ENCODE results near the gene NR2C2.
"Not testable (repeated sequence)": the region's sequence is repeated elsewhere in the genome, so short reads cannot be mapped to it uniquely, and the experiment has no call there.

Gene NR2C2

DNA sequence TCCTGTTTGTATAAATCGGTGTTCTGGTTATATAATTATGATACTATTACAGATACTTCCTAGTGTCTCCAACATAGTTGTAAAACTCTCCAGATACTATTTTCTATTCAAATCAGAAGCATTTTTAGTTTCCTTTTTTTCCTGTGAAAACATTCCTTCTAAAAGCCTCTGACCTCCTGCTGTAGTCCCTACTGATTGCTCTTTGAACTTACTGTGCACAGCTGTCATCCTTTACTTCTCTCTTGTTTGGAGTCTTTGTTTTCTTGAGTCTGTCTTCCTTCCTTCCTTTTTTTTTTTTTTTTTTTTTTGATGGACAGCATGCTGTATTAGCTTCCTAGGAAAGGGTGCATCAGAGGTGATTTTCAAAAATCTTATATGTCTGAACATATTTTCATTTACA is 28.9 kb downstream of the NR2C2 start:
- H3K36me3 ChIP-seq (ENCODE audit: control insufficient read depth, insufficient read depth, low read length, severe bottlenecking), result peaks cover 21% of the 10 kb centered on the region
- no peaks in the 10 kb centered on the region for H3K9me3 ChIP-seq (ENCODE audit: control insufficient read depth, low read length)
- DNase-seq (ENCODE audit: low read depth), result no peak
- H3K4me1 ChIP-seq (ENCODE audit: control insufficient read depth, insufficient read depth, low read length), result no peaks in the 10 kb centered on the region
- no peaks in the 10 kb centered on the region for H3K27me3 ChIP-seq (replicated peaks; ENCODE audit: control insufficient read depth, insufficient read depth, low read length)
- H3K4me3 ChIP-seq (ENCODE audit: low read length), result no peak overlapping the region
- no peak overlapping the region for H3K9ac ChIP-seq (ENCODE audit: low read length)

GRCh38 chr3:14980689-14981088 is 33.3 kb downstream of the NR2C2 start:
- H3K36me3 ChIP-seq (ENCODE audit: control insufficient read depth, insufficient read depth, low read length, severe bottlenecking), result no peaks in the 10 kb centered on the region
- H3K27me3 ChIP-seq (replicated peaks; ENCODE audit: control insufficient read depth, insufficient read depth, low read length), result no peaks in the 10 kb centered on the region
- no peak overlapping the region for H3K4me3 ChIP-seq (ENCODE audit: low read length)
- no peak for DNase-seq (ENCODE audit: low read depth)
- H3K4me1 ChIP-seq (ENCODE audit: control insufficient read depth, insufficient read depth, low read length), result no peaks in the 10 kb centered on the region
- H3K9me3 ChIP-seq (ENCODE audit: control insufficient read depth, low read length), result peaks cover 8% of the 10 kb centered on the region
- H3K9ac ChIP-seq (ENCODE audit: low read length), result no peak overlapping the region

DNA sequence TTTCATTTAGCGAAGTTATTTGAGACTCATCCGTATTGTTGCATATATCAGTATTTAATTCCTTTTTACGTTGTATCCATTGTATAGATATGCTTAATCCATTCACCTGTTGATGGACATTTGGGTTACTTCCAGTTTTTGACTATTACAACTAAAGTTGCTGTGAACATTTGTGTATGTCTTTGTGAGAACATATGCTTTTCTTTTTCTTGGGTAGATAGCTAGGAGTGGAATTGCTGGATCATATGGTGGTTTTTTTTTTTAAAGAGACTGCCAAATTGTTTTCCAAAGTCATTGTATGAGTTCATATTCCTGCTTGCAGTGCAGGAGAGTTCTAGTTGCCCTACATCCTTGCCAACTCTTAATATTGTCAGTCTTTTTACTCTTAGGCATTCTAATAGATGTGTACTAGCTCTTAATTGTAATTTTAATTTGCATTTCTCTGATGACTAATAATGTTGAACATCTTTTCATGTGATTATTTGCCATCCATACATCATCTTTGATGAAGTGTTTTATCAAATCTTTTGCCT is 37.3 kb downstream of the NR2C2 start:
- Histone ChIP-seq H3K27me3 (replicated peaks; ENCODE audit: control insufficient read depth, insufficient read depth, low read length) (no peaks in the 10 kb centered on the region), H3K9me3 (ENCODE audit: control insufficient read depth, low read length) (peaks cover 8% of the 10 kb centered on the region), H3K36me3 (ENCODE audit: control insufficient read depth, insufficient read depth, low read length, severe bottlenecking) (no peaks in the 10 kb centered on the region), H3K4me3 (ENCODE audit: low read length) (no peak overlapping the region), H3K9ac (ENCODE audit: low read length) (no peak overlapping the region), H3K4me1 (ENCODE audit: control insufficient read depth, insufficient read depth, low read length) (no peaks in the 10 kb centered on the region)
- DNase-seq (ENCODE audit: low read depth), result no peak

DNA sequence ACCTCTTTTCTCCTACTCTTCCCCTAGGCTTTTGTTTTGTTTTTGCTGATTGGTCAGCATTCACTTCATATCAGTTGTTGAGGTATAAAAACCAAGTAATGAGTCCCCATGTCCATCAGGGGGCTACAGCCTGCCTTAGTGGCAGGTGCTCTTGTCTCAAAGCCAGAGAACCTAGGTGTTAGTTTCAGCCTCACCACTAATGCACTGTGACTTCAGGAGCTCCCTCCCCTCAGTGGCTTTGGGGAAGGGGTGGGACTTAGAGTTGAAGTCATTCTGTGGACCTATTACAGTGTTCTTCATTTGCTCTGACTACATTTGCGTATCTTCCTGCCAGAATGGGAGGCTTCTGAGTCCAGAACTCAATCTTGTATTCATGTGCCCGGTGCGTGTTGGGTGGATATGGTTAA is 41.6 kb downstream of the NR2C2 start:
- no peak overlapping the region for H3K9ac ChIP-seq (ENCODE audit: low read length)
- H3K9me3 ChIP-seq (ENCODE audit: control insufficient read depth, low read length), result peaks cover 8% of the 10 kb centered on the region
- H3K4me3 ChIP-seq (ENCODE audit: low read length), result no peak overlapping the region
- peaks cover 20% of the 10 kb centered on the region for H3K4me1 ChIP-seq (ENCODE audit: control insufficient read depth, insufficient read depth, low read length)
- no peaks in the 10 kb centered on the region for H3K27me3 ChIP-seq (replicated peaks; ENCODE audit: control insufficient read depth, insufficient read depth, low read length)
- H3K36me3 ChIP-seq (ENCODE audit: control insufficient read depth, insufficient read depth, low read length, severe bottlenecking), result no peaks in the 10 kb centered on the region
- no peak for DNase-seq (ENCODE audit: low read depth)

DNA sequence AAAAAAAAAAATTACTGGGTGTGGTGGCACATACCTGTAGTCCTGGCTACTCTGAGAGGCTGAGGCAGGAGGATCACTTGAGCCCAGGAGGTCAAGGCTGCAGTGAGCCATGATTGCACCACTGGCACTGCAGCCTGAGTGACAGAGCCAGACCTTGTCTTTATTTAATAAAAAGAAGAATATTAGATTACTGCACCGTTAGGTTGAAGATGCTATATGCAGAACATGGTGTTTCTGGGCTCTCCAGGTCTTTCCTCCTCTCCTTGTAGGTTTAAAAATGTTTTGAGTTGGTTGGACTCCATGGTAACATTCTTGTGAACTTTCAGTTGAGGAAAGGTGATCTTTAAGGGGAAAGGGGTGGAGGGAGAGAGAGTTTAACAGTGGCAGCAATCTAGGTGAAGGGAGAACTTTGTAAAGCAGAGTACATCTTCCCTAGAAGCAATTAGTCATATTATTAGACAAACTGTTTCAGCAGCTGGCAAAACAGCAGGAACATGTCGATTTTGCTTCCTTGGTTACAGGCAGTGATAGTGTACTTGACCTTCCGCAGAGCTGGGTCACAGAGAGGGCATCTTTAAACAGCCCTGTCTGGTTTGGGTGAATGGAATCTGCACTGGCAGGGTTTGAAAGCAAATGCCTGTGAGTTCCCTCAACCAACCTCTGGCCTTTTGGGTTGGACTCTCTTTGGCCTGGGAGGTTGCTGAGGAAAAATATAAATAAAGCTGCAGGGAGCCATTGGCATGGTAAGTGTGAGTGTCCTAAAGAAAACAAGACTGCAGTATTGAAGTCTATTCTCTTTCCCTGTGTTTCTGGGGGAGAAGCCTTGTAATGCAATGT is 42.8 kb downstream of the NR2C2 start:
- Histone ChIP-seq H3K36me3 (ENCODE audit: control insufficient read depth, insufficient read depth, low read length, severe bottlenecking) (no peaks in the 10 kb centered on the region), H3K27me3 (replicated peaks; ENCODE audit: control insufficient read depth, insufficient read depth, low read length) (no peaks in the 10 kb centered on the region), H3K9me3 (ENCODE audit: control insufficient read depth, low read length) (no peaks in the 10 kb centered on the region), H3K4me3 (ENCODE audit: low read length) (no peak overlapping the region), H3K4me1 (ENCODE audit: control insufficient read depth, insufficient read depth, low read length) (peaks cover 20% of the 10 kb centered on the region), H3K9ac (ENCODE audit: low read length) (no peak overlapping the region)
- peak; percentile 1 for DNase-seq (ENCODE audit: low read depth)

DNA sequence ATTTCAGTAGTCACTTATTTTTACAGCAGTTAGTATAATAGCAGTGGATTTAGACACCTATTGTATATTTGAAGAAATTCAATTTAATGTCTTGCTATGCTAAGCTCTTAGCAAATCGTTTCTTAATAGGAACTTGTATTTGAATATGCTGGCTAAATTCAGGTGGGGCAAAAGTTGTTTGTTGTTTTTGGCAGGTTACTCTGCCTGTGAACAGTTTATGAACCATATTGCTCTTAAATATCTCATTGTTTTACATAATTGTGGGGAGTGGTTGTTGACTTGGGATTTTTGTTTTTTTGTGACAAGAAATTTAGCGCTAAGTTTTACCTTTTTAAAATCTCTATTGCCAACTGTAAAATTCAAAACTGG is 43.4 kb downstream of the NR2C2 start:
- H3K9me3 ChIP-seq (ENCODE audit: control insufficient read depth, low read length), result no peaks in the 10 kb centered on the region
- peaks cover 20% of the 10 kb centered on the region for H3K4me1 ChIP-seq (ENCODE audit: control insufficient read depth, insufficient read depth, low read length)
- H3K36me3 ChIP-seq (ENCODE audit: control insufficient read depth, insufficient read depth, low read length, severe bottlenecking), result no peaks in the 10 kb centered on the region
- peak; percentile 7 for DNase-seq (ENCODE audit: low read depth)
- H3K9ac ChIP-seq (ENCODE audit: low read length), result no peak overlapping the region
- no peaks in the 10 kb centered on the region for H3K27me3 ChIP-seq (replicated peaks; ENCODE audit: control insufficient read depth, insufficient read depth, low read length)
- no peak overlapping the region for H3K4me3 ChIP-seq (ENCODE audit: low read length)

DNA sequence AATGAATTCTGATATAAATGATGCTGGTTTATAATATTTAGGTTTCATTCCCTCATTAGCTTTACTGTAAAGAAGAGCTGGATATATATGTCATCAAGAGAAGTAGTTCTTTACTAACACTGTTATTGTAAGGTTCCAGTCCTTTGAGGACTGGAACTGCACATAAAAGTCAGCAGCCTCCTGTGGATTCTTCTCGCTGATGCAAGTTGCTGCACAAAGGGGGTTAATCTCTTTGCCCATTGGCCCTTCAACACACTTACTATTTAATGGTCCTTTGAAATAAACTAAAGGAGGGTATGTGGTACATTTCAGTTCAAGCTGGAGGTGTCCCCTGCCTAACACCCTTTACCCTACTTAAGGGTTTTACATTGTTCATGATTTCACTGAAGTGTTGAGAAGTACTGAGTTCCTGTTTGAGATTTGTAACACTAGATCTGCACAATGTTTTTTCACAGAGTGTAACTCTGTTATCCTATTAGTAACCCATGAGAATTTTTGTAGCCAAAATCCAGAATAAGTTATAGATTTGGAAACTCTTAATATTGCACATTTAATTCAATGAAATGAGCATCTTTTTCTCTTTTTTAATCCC is 43.9 kb downstream of the NR2C2 start:
- H3K4me1 ChIP-seq (ENCODE audit: control insufficient read depth, insufficient read depth, low read length), result peaks cover 20% of the 10 kb centered on the region
- no peak overlapping the region for H3K9ac ChIP-seq (ENCODE audit: low read length)
- H3K27me3 ChIP-seq (replicated peaks; ENCODE audit: control insufficient read depth, insufficient read depth, low read length), result no peaks in the 10 kb centered on the region
- H3K36me3 ChIP-seq (ENCODE audit: control insufficient read depth, insufficient read depth, low read length, severe bottlenecking), result no peaks in the 10 kb centered on the region
- peak; percentile 10 for DNase-seq (ENCODE audit: low read depth)
- H3K4me3 ChIP-seq (ENCODE audit: low read length), result no peak overlapping the region
- no peaks in the 10 kb centered on the region for H3K9me3 ChIP-seq (ENCODE audit: control insufficient read depth, low read length)

DNA sequence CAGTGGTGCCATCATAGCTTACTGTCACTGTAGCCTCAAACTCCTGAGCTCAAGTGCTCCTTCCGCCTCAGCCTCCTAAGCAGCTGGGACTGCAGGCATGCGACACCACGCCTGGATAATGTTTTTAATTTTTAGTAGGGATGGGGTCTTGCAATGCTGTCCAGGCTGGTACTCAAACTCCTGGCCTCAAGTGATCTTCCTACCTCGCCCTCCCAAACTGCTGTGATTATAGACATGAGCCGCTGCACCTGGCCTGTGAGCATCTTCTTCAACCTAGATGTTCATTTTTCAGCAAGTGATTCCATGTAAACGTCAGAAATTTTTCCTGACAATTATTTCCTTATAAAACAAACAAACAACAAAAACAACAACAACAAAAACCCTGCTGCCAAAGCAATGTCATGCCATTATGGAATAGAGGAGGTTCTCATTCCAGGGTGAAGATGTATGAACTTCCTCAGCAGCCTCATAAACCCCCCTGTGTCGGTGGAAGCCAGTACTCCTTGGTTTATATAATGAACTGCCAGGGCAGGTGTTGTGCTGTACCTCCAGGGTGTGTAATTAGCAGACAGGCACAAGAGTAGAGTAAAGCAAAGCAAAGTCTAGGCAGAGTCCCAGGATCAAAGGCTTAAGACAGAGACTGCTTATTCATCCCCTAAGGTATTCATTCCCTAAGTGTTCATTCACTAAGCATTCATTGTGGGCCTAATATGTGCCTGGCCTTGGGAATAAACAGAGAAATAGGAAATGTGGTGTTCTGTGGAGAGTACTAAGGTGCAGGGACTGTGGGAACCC is 44.6 kb downstream of the NR2C2 start:
- Histone ChIP-seq H3K9me3 (ENCODE audit: control insufficient read depth, low read length) (no peaks in the 10 kb centered on the region), H3K36me3 (ENCODE audit: control insufficient read depth, insufficient read depth, low read length, severe bottlenecking) (no peaks in the 10 kb centered on the region), H3K4me1 (ENCODE audit: control insufficient read depth, insufficient read depth, low read length) (peaks cover 20% of the 10 kb centered on the region), H3K27me3 (replicated peaks; ENCODE audit: control insufficient read depth, insufficient read depth, low read length) (no peaks in the 10 kb centered on the region), H3K4me3 (ENCODE audit: low read length) (no peak overlapping the region), H3K9ac (ENCODE audit: low read length) (no peak overlapping the region)
- peak; percentile 4 for DNase-seq (ENCODE audit: low read depth)

DNA sequence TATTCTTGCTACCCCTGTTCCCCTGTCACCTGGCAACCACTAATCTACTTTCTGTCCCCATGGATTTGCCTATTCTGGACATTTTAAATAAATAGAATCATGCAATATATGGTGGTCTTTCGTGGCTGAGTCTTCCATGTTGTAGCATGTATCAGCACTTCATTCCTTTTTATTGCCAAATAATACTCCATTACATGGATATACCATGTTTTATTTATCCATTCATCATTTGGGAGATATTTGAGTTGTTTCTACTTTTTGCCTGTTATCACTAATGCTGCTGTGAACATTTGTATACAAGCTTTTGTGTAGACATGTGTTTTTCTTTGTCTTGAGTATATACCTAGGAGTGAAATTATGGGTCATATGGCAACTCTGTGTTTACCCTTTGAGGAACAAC is 50.6 kb downstream of the NR2C2 start:
- H3K36me3 ChIP-seq (ENCODE audit: control insufficient read depth, insufficient read depth, low read length, severe bottlenecking), result no peaks in the 10 kb centered on the region
- H3K9ac ChIP-seq (ENCODE audit: low read length), result no peak overlapping the region
- no peak overlapping the region for H3K4me3 ChIP-seq (ENCODE audit: low read length)
- H3K4me1 ChIP-seq (ENCODE audit: control insufficient read depth, insufficient read depth, low read length), result no peaks in the 10 kb centered on the region
- DNase-seq (ENCODE audit: low read depth), result no peak
- H3K9me3 ChIP-seq (ENCODE audit: control insufficient read depth, low read length), result no peaks in the 10 kb centered on the region
- H3K27me3 ChIP-seq (replicated peaks; ENCODE audit: control insufficient read depth, insufficient read depth, low read length), result no peaks in the 10 kb centered on the region

DNA sequence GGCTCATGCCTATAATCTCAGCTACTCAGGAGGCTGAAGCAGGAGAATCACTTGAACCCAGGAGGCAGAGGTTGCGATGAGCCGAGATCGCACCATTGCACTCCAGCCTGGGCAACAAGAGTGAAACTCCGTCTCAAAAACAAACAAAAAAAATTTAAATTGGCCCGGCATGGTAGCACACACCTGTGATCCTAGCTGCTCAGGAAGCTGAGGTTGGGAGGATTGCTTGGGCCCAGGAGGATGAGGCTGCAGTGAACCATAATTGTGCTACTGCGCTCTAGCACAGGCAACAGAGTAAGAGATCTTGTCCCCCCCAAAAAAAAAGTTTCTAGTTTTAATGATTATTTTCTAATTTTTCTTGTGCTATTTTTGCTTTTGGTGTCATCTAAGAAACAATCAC is 51.8 kb downstream of the NR2C2 start:
- not testable (repeated sequence) for DNase-seq (ENCODE audit: low read depth); H3K9me3 ChIP-seq (ENCODE audit: control insufficient read depth, low read length); H3K9ac ChIP-seq (ENCODE audit: low read length); H3K4me1 ChIP-seq (ENCODE audit: control insufficient read depth, insufficient read depth, low read length); H3K36me3 ChIP-seq (ENCODE audit: control insufficient read depth, insufficient read depth, low read length, severe bottlenecking); H3K27me3 ChIP-seq (replicated peaks; ENCODE audit: control insufficient read depth, insufficient read depth, low read length); H3K4me3 ChIP-seq (ENCODE audit: low read length)

- peak; percentile 72 for DNase-seq (ENCODE audit: low read depth)
- no peak overlapping the region for H3K9ac ChIP-seq (ENCODE audit: low read length)
- no peaks in the 10 kb centered on the region for H3K27me3 ChIP-seq (replicated peaks; ENCODE audit: control insufficient read depth, insufficient read depth, low read length)
- no peak overlapping the region for H3K4me3 ChIP-seq (ENCODE audit: low read length)
- H3K9me3 ChIP-seq (ENCODE audit: control insufficient read depth, low read length), result no peaks in the 10 kb centered on the region
- H3K4me1 ChIP-seq (ENCODE audit: control insufficient read depth, insufficient read depth, low read length), result peaks cover 6% of the 10 kb centered on the region
- peaks cover 15% of the 10 kb centered on the region for H3K36me3 ChIP-seq (ENCODE audit: control insufficient read depth, insufficient read depth, low read length, severe bottlenecking)
These were observed 60.3 kb downstream of the NR2C2 start for GRCh38 chr3:15007681-15008141.

All from adipocyte (in vitro differentiated cells).